GM23338 (cell line): Measurements from ENCODE around the gene KCTD14. TPM values are rescaled to one million over a fixed set of nuclear protein-coding genes. Genes with fewer than 3 reads are reported as not detected.

ENCODE experiments used
- ATAC-seq: fragments of 200-7000 bp; cut with Tn5 transposase; 3 replicates; pipeline ENCODE4 v1.9.1; 2020
- DNase-seq: peaks from one replicate; pipeline ENCODE4 v3.0.0-alpha.2; 2015; ENCODE audit warnings: low spot score
- H2AFZ ChIP-seq: fragments of 200-600 bp; sonication (generic); 2 replicates; pipeline ENCODE4 v1.8.0; 2016; ENCODE audit warnings: antibody characterized with exemption, mild to moderate bottlenecking, moderate library complexity
- H3F3A ChIP-seq: fragments of 200-600 bp; sonication (generic); replicated peaks from 2 replicates; pipeline ENCODE4 v1.8.0; 2017; ENCODE audit warnings: antibody characterized with exemption, mixed run types, low read depth
- H3K27ac ChIP-seq: fragments of 200-600 bp; sonication (generic); 2 replicates; pipeline ENCODE4 v1.6.1; 2016; ENCODE audit warnings: low read depth
- H3K27me3 ChIP-seq: fragments of 200-600 bp; sonication (generic); 2 replicates; pipeline ENCODE4 v1.8.0; 2016; ENCODE audit warnings: mild to moderate bottlenecking, mixed run types, moderate library complexity; ENCODE audit not compliant: insufficient read depth
- H3K36me3 ChIP-seq: fragments of 200-600 bp; sonication (generic); 2 replicates; pipeline ENCODE4 v1.8.0; 2016; ENCODE audit warnings: mild to moderate bottlenecking; ENCODE audit not compliant: insufficient read depth
- H3K4me1 ChIP-seq: fragments of 200-600 bp; sonication (generic); 2 replicates; pipeline ENCODE4 v1.8.0; 2016; ENCODE audit warnings: mild to moderate bottlenecking, moderate library complexity; ENCODE audit not compliant: insufficient read depth
- H3K4me2 ChIP-seq: fragments of 200-600 bp; sonication (generic); 2 replicates; pipeline ENCODE4 v1.7.1; 2017; ENCODE audit warnings: mixed run types
- H3K4me3 ChIP-seq: fragments of 200-600 bp; sonication (generic); 2 replicates; pipeline ENCODE4 v1.6.1; 2016; ENCODE audit warnings: mixed run types
- H3K79me2 ChIP-seq: fragments of 200-600 bp; sonication (generic); replicated peaks from 2 replicates; pipeline ENCODE4 v1.8.0; 2017; ENCODE audit warnings: mild to moderate bottlenecking; ENCODE audit not compliant: insufficient read depth
- H3K9me2 ChIP-seq: fragments of 200-600 bp; sonication (generic); 2 replicates; pipeline ENCODE4 v1.8.0; 2017; ENCODE audit not compliant: insufficient read depth
- H4K20me1 ChIP-seq: fragments of 200-600 bp; sonication (generic); replicated peaks from 2 replicates; pipeline ENCODE4 v1.8.0; 2017; ENCODE audit warnings: mild to moderate bottlenecking; ENCODE audit not compliant: insufficient read depth
- H3K27ac Mint-ChIP-seq: 2 replicates; pipeline ENCODE4 v1.8.0; 2020; ENCODE audit warnings: inconsistent platforms, mild to moderate bottlenecking, moderate library complexity, mixed read lengths
- H3K27me3 Mint-ChIP-seq: 3 replicates; pipeline ENCODE4 v1.8.0; 2022; ENCODE audit warnings: low read depth, mild to moderate bottlenecking, moderate library complexity, mixed read lengths, inconsistent platforms; ENCODE audit not compliant: insufficient read depth, poor library complexity
- H3K36me3 Mint-ChIP-seq: 3 replicates; pipeline ENCODE4 v1.8.0; 2021; ENCODE audit warnings: low read depth, mild to moderate bottlenecking, inconsistent platforms, moderate library complexity, mixed read lengths
- H3K4me1 Mint-ChIP-seq: 3 replicates; pipeline ENCODE4 v1.8.0; 2020; ENCODE audit warnings: mild to moderate bottlenecking, inconsistent platforms, mixed read lengths
- H3K4me3 Mint-ChIP-seq: 3 replicates; pipeline ENCODE4 v1.8.0; 2021; ENCODE audit warnings: moderate library complexity, mild to moderate bottlenecking, inconsistent platforms, mixed read lengths
- H3K9me3 Mint-ChIP-seq: 3 replicates; pipeline ENCODE4 v1.8.0; 2020; ENCODE audit warnings: moderate library complexity, mild to moderate bottlenecking, inconsistent platforms, mixed read lengths
- ETS1 ChIP-seq: IDR thresholded peaks from 2 replicates; pipeline ENCODE4 v1.6.1; 2016; ENCODE audit warnings: antibody characterized with exemption
- EZH2 ChIP-seq: fragments of 200-600 bp; sonication (generic); IDR thresholded peaks from one replicate; pipeline ENCODE4 v1.8.0; 2017; ENCODE audit warnings: antibody characterized with exemption, mild to moderate bottlenecking, low read depth; ENCODE audit not compliant: unreplicated experiment
- EZH2phosphoT487 ChIP-seq: fragments of 200-600 bp; sonication (generic); IDR thresholded peaks from one replicate; pipeline ENCODE4 v1.8.1; 2018; ENCODE audit warnings: antibody characterized with exemption; ENCODE audit not compliant: unreplicated experiment
- NANOG ChIP-seq: IDR thresholded peaks from 2 replicates; pipeline ENCODE4 v1.6.1; 2016; ENCODE audit warnings: antibody characterized with exemption, borderline replicate concordance
- POLR2AphosphoS5 ChIP-seq: IDR thresholded peaks from 2 replicates; pipeline ENCODE4 v1.6.1; 2016; ENCODE audit warnings: antibody characterized with exemption, low read depth
- STAT1 ChIP-seq: IDR thresholded peaks from one replicate; pipeline ENCODE4 v1.6.1; 2016; ENCODE audit warnings: antibody characterized with exemption; ENCODE audit not compliant: unreplicated experiment
- ZNF114 ChIP-seq: fragments of 250-450 bp; sonication (Bioruptor Pico); IDR thresholded peaks from 2 replicates; pipeline ENCODE4 v1.5.0; 2020; ENCODE audit warnings: mild to moderate bottlenecking, moderate library complexity
- ZNF331 ChIP-seq: fragments of 250-450 bp; sonication (Bioruptor Pico); IDR thresholded peaks from 2 replicates; pipeline ENCODE4 v1.5.0; 2020; ENCODE audit warnings: low read depth, mild to moderate bottlenecking, moderate library complexity
- polyA plus RNA-seq: library from polyadenylated mRNA; unstranded; fragments of >200 nt; fragmentation: Nextera tagmentation; extraction: Ambion mirVana; gene quantifications from 2 replicates; pipeline ENCODE4 v1.2.1, GENCODE V29; 2016
- total RNA-seq: library from RNA; depleted of rRNA; stranded (reverse); fragments of >200 nt; shearing (Covaris generic); gene quantifications from 2 replicates; pipeline ENCODE4 v1.2.3, GENCODE V29; 2014
- TF ChIP-seq, protein P1 (sequence below), 2 experiments: fragments of 200-600 bp in 1 of 2; sonication (generic) in 1 of 2; conservative IDR thresholded peaks; 2 replicates each; pipeline versions ENCODE4 v1.5.1 to v1.6.1; 2016 to 2017; ENCODE audit warnings: antibody characterized with exemption in 2 of 2, low read depth in 2 of 2, mild to moderate bottlenecking in 2 of 2, moderate library complexity in 1 of 2

The KCTD14 gene
- total and polyA plus RNA-seq, 2 experiments from 2014 or later: 5.9 to 19.1 TPM

- H3K4me3 ChIP-seq: no peak overlapping the region
- H3K36me3 Mint-ChIP-seq: no peaks in the 10 kb centered on the region
- no peaks in the 10 kb centered on the region for H3K4me1 ChIP-seq
Measured at GRCh38 chr11:77967753-77968152, 55.3 kb downstream of the KCTD14 start.

GRCh38 chr11:77967121-77967520, 56.0 kb downstream of the KCTD14 start:
- no peak overlapping the region for H3K27ac Mint-ChIP-seq
- Histone ChIP-seq H3K4me1 (no peaks in the 10 kb centered on the region), H3K27me3 (no peaks in the 10 kb centered on the region), H4K20me1 (no peaks in the 10 kb centered on the region), H3K4me3 (no peak overlapping the region), H3K9me2 (no peaks in the 10 kb centered on the region), H3K4me2 (no peak overlapping the region), H3K36me3 (no peaks in the 10 kb centered on the region), H3K79me2 (no peaks in the 10 kb centered on the region), H3F3A (no peaks in the 10 kb centered on the region), H2AFZ (no peak overlapping the region), H3K27ac (no peak overlapping the region)
- no peaks in the 10 kb centered on the region for H3K9me3 Mint-ChIP-seq
- DNase-seq (no peak), ATAC-seq (no peak)
- H3K27me3 Mint-ChIP-seq: no peaks in the 10 kb centered on the region
- no peak overlapping the region for H3K4me3 Mint-ChIP-seq
- no peak for TF ChIP-seq EZH2phosphoT487
- H3K36me3 Mint-ChIP-seq: no peaks in the 10 kb centered on the region
- H3K4me1 Mint-ChIP-seq: no peaks in the 10 kb centered on the region

More at GRCh38 chr11:77967753-77968152, 55.3 kb downstream of the KCTD14 start:
- Histone ChIP-seq H3F3A (no peaks in the 10 kb centered on the region), H3K79me2 (no peaks in the 10 kb centered on the region), H3K9me2 (no peaks in the 10 kb centered on the region), H3K27me3 (no peaks in the 10 kb centered on the region), H3K4me2 (no peak overlapping the region), H3K27ac (no peak overlapping the region), H3K36me3 (no peaks in the 10 kb centered on the region), H4K20me1 (no peaks in the 10 kb centered on the region), H2AFZ (no peak overlapping the region)
- no peaks in the 10 kb centered on the region for H3K27me3 Mint-ChIP-seq
- no peak for ATAC-seq
- TF ChIP-seq, protein P1, sequence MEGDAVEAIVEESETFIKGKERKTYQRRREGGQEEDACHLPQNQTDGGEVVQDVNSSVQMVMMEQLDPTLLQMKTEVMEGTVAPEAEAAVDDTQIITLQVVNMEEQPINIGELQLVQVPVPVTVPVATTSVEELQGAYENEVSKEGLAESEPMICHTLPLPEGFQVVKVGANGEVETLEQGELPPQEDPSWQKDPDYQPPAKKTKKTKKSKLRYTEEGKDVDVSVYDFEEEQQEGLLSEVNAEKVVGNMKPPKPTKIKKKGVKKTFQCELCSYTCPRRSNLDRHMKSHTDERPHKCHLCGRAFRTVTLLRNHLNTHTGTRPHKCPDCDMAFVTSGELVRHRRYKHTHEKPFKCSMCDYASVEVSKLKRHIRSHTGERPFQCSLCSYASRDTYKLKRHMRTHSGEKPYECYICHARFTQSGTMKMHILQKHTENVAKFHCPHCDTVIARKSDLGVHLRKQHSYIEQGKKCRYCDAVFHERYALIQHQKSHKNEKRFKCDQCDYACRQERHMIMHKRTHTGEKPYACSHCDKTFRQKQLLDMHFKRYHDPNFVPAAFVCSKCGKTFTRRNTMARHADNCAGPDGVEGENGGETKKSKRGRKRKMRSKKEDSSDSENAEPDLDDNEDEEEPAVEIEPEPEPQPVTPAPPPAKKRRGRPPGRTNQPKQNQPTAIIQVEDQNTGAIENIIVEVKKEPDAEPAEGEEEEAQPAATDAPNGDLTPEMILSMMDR (conservative IDR thresholded peaks at IDR 0.05; ENCODE audit: low read depth in 2 of 2): no peak
- no peak for TF ChIP-seq ZNF331 (CRISPR knock-in tag)
- no peak for TF ChIP-seq EZH2
- no peak for TF ChIP-seq STAT1
- no peak for DNase-seq
- no peak overlapping the region for H3K4me3 Mint-ChIP-seq
- no peaks in the 10 kb centered on the region for H3K4me1 Mint-ChIP-seq
- H3K27ac Mint-ChIP-seq: no peak overlapping the region
- no peaks in the 10 kb centered on the region for H3K9me3 Mint-ChIP-seq

GRCh38 chr11:77966338-77966737, 56.7 kb downstream of the KCTD14 start:
- DNase-seq: no peak
- Mint-ChIP-seq H3K4me3 (no peak overlapping the region), H3K36me3 (no peaks in the 10 kb centered on the region), H3K27ac (no peak overlapping the region), H3K4me1 (no peaks in the 10 kb centered on the region), H3K27me3 (no peaks in the 10 kb centered on the region), H3K9me3 (no peaks in the 10 kb centered on the region)
- Histone ChIP-seq H3K4me3 (no peak overlapping the region), H3K36me3 (no peaks in the 10 kb centered on the region), H3F3A (no peaks in the 10 kb centered on the region), H3K79me2 (no peaks in the 10 kb centered on the region), H4K20me1 (no peaks in the 10 kb centered on the region), H3K27me3 (no peaks in the 10 kb centered on the region), H2AFZ (no peak overlapping the region), H3K4me1 (no peaks in the 10 kb centered on the region), H3K4me2 (no peak overlapping the region), H3K27ac (no peak overlapping the region), H3K9me2 (no peaks in the 10 kb centered on the region)
- ATAC-seq: no peak
- TF ChIP-seq NANOG (no peak), EZH2phosphoT487 (no peak), POLR2AphosphoS5 (no peak), ZNF114 (no peak), ETS1 (no peak)
- TF ChIP-seq, protein P1 (conservative IDR thresholded peaks at IDR 0.05; ENCODE audit: low read depth in 2 of 2): no peak
